ENCODE measurements around the gene ZNF474. TPM values are rescaled to one million over a fixed set of nuclear protein-coding genes. Genes with fewer than 3 reads are reported as not detected.

The ZNF474 gene
- polyA plus RNA-seq, 4 donors = 0.55 to 0.93 (median 0.63) TPM

GRCh38 chr5:122114501-122114900 is 14.8 kb upstream of the ZNF474 start:
- DNase-seq (ENCODE audit: low read depth in 4 of 4, low spot score in 3 of 4) = no peak

GRCh38 chr5:122118356-122118948 is 10.9 kb upstream of the ZNF474 start:
- DNase-seq (ENCODE audit: low read depth in 4 of 4, low spot score in 3 of 4) = no peak

- DNase-seq (ENCODE audit: low read depth in 4 of 4, low spot score in 3 of 4) = no peak
These were observed 10.1 kb upstream of the ZNF474 start for GRCh38 chr5:122119205-122119604.

- DNase-seq (ENCODE audit: low read depth in 4 of 4, low spot score in 3 of 4) = no peak
These were observed 8.9 kb upstream of the ZNF474 start for GRCh38 chr5:122120493-122120892.

GRCh38 chr5:122120957-122121356 is 8.4 kb upstream of the ZNF474 start:
- no peak for DNase-seq (ENCODE audit: low read depth in 4 of 4, low spot score in 3 of 4)

- DNase-seq (ENCODE audit: low read depth in 4 of 4, low spot score in 3 of 4) = no peak
These were observed 7.6 kb upstream of the ZNF474 start for GRCh38 chr5:122121479-122122465.

- DNase-seq (ENCODE audit: low read depth in 4 of 4, low spot score in 3 of 4) = no peak
These were observed 4.6 kb upstream of the ZNF474 start for GRCh38 chr5:122124766-122125165.

GRCh38 chr5:122126177-122126755 is 3.1 kb upstream of the ZNF474 start:
- no peak for DNase-seq (ENCODE audit: low read depth in 4 of 4, low spot score in 3 of 4)

GRCh38 chr5:122126756-122127321 is 2.5 kb upstream of the ZNF474 start:
- DNase-seq (ENCODE audit: low read depth in 4 of 4, low spot score in 3 of 4) = no peak

GRCh38 chr5:122130152-122130551 is 806 bp downstream of the ZNF474 start:
- DNase-seq (ENCODE audit: low read depth in 4 of 4, low spot score in 3 of 4) = no peak

GRCh38 chr5:122137702-122138101 is 8.4 kb downstream of the ZNF474 start:
- DNase-seq (ENCODE audit: low read depth in 4 of 4, low spot score in 3 of 4) = no peak

GRCh38 chr5:122138356-122138755 is 9.0 kb downstream of the ZNF474 start:
- no peak for DNase-seq (ENCODE audit: low read depth in 4 of 4, low spot score in 3 of 4)

- no peak for DNase-seq (ENCODE audit: low read depth in 4 of 4, low spot score in 3 of 4)
These were observed 11.6 kb downstream of the ZNF474 start for GRCh38 chr5:122140900-122141299.

GRCh38 chr5:122141751-122142150 is 12.4 kb downstream of the ZNF474 start:
- DNase-seq (ENCODE audit: low read depth in 4 of 4, low spot score in 3 of 4) = no peak

- DNase-seq (ENCODE audit: low read depth in 4 of 4, low spot score in 3 of 4) = no peak
These were observed 13.3 kb downstream of the ZNF474 start for GRCh38 chr5:122142480-122143164.

- no peak for DNase-seq (ENCODE audit: low read depth in 4 of 4, low spot score in 3 of 4)
These were observed 14.9 kb downstream of the ZNF474 start for GRCh38 chr5:122144236-122144635.

GRCh38 chr5:122145906-122146305 is 16.6 kb downstream of the ZNF474 start:
- no peak for DNase-seq (ENCODE audit: low read depth in 4 of 4, low spot score in 3 of 4)

GRCh38 chr5:122149321-122150090 is 20.2 kb downstream of the ZNF474 start:
- DNase-seq (ENCODE audit: low read depth in 4 of 4, low spot score in 3 of 4) = no peak

- no peak for DNase-seq (ENCODE audit: low read depth in 4 of 4, low spot score in 3 of 4)
These were observed 20.9 kb downstream of the ZNF474 start for GRCh38 chr5:122150215-122150614.

GRCh38 chr5:122151640-122152039 is 22.3 kb downstream of the ZNF474 start:
- no peak for DNase-seq (ENCODE audit: low read depth in 4 of 4, low spot score in 3 of 4)
